Panc1 (cell line): ENCODE data around the gene PTK7. TPM values are rescaled to one million over a fixed set of nuclear protein-coding genes. Genes with fewer than 3 reads are reported as not detected.

ENCODE experiments used
- ATAC-seq: fragments of 200-7000 bp; cut with Tn5 transposase; 2 replicates; pipeline ENCODE4 v1.9.1; 2020; ENCODE audit warnings: mild to moderate bottlenecking, moderate library complexity
- BruUV-seq: library from RNA; stranded (reverse); fragments of 400-500 nt; replicated peaks from 2 replicates; lab custom pipeline; 2021; lab: Mats Ljungman, UMichigan
- CTCF ChIA-PET: fragments of 300-600 bp; sonication (Branson Sonifier 250); formaldehyde crosslinking; loops from one replicate; lab custom pipeline; 2022; ENCODE audit warnings: antibody characterized with exemption; lab: Charles Lee
- POLR2A ChIA-PET: fragments of 300-600 bp; sonication (Branson Sonifier 250); formaldehyde crosslinking; loops from one replicate; lab custom pipeline; 2022; ENCODE audit warnings: antibody characterized with exemption; lab: Charles Lee
- DNase-seq: peaks from one replicate; pipeline ENCODE4 v3.0.0-alpha.2; 2010; ENCODE audit warnings: low read depth, low spot score
- H3K27ac ChIP-seq: 2 replicates; pipeline ENCODE4 v1.5.1; 2011; ENCODE audit warnings: mild to moderate bottlenecking, low read length, inconsistent platforms
- H3K27me3 ChIP-seq: fragments of 200-500 bp; sonication (Bioruptor generic); 2 replicates; pipeline ENCODE4 v1.6.0; 2014; ENCODE audit warnings: low read length, inconsistent platforms; ENCODE audit not compliant: control insufficient read depth, insufficient read depth
- H3K36me3 ChIP-seq: fragments of 200-500 bp; sonication (Bioruptor generic); 2 replicates; pipeline ENCODE4 v1.5.1; 2014; ENCODE audit warnings: inconsistent platforms, mild to moderate bottlenecking, low read length, moderate library complexity; ENCODE audit not compliant: control insufficient read depth, insufficient read depth
- H3K4me1 ChIP-seq: 2 replicates; pipeline ENCODE4 v1.5.1; 2011; ENCODE audit warnings: inconsistent platforms, mild to moderate bottlenecking, low read length, moderate library complexity; ENCODE audit not compliant: control insufficient read depth, insufficient read depth
- H3K4me3 ChIP-seq, 2 experiments: 2 replicates each; pipeline ENCODE4 v1.5.1; 2011 to 2012; ENCODE audit warnings: low read depth in 2 of 2, low read length in 2 of 2, mild to moderate bottlenecking in 2 of 2, inconsistent platforms in 1 of 2, moderate library complexity in 1 of 2
- H3K9me3 ChIP-seq: fragments of 200-500 bp; sonication (Bioruptor generic); 2 replicates; pipeline ENCODE4 v1.5.1; 2014; ENCODE audit warnings: low read depth, mild to moderate bottlenecking, inconsistent platforms, low read length, moderate library complexity; ENCODE audit not compliant: control insufficient read depth, insufficient read depth
- CTCF ChIP-seq: fragments of 450-650 bp; IDR thresholded peaks from 2 replicates; pipeline ENCODE4 v1.5.1; 2017; ENCODE audit warnings: mild to moderate bottlenecking
- POLR2AphosphoS5 ChIP-seq: IDR thresholded peaks from 2 replicates; pipeline ENCODE4 v1.6.1; 2012; ENCODE audit warnings: mild to moderate bottlenecking, low read depth, low read length, moderate library complexity
- REST ChIP-seq, 2 experiments: IDR thresholded peaks; 2 replicates each; pipeline ENCODE4 v1.6.1; 2011 to 2012; ENCODE audit warnings: low read depth in 2 of 2, control low read depth in 1 of 2, low read length in 1 of 2, mild to moderate bottlenecking in 1 of 2, moderate library complexity in 1 of 2; ENCODE audit not compliant: insufficient read depth in 1 of 2
- SIN3A ChIP-seq: IDR thresholded peaks from 2 replicates; pipeline ENCODE4 v1.6.1; 2012; ENCODE audit warnings: low read depth, mild to moderate bottlenecking, low read length, moderate library complexity, borderline replicate concordance; ENCODE audit not compliant: insufficient read depth
- TCF7L2 ChIP-seq: IDR thresholded peaks from 2 replicates; pipeline ENCODE4 v1.6.1; 2011; ENCODE audit warnings: mild to moderate bottlenecking, low read depth, low read length, inconsistent platforms
- in situ Hi-C: cut with HindIII; loops from 2 replicates; pipeline ENCODE4 v1.10.0; 2016; ENCODE audit warnings: low sequenced_read_pairs, low pct_unique_long_range_greater_than_20kb
- intact Hi-C: fragments of 100-400 bp; cut with micrococcal nuclease; formaldehyde crosslinking; loops from one replicate; pipeline ENCODE4 v1.10.0; 2022; ENCODE audit not compliant: unreplicated experiment
- total RNA-seq: library from RNA; stranded (reverse); gene quantifications from one replicate; pipeline ENCODE4 v1.2.1, GENCODE V29; 2021; ENCODE audit not compliant: unreplicated experiment

PTK7 gene
- total RNA-seq, 1 experiment from 2014 or later = 240 TPM

GRCh38 chr6:43149265-43149664 lies 73.2 kb downstream of the PTK7 start:
- H3K27ac ChIP-seq = no peak overlapping the region
- CTCF ChIA-PET = no interaction called here

GRCh38 chr6:43150051-43150751 lies 74.1 kb downstream of the PTK7 start:
- intact Hi-C loops (no loop called here), in situ Hi-C loops (no loop called here)
- Histone ChIP-seq H3K27me3 (no peaks in the 10 kb centered on the region), H3K36me3 (no peaks in the 10 kb centered on the region), H3K27ac (no peak overlapping the region), H3K9me3 (no peaks in the 10 kb centered on the region), H3K4me3 (no peak overlapping the region), H3K4me1 (peaks cover 2% of the 10 kb centered on the region)
- POLR2A ChIA-PET = interaction anchor here (0.6 to 0.7 kb wide), 2 partner anchors 218 to 346 kb away, joined by 8 to 10 read pairs; no protein-coding TSS in a partner anchor
- no peak for DNase-seq
- no peak; the same call in 1 of the 2 replicates for ATAC-seq
- TF ChIP-seq SIN3A (no peak), CTCF (no peak), POLR2AphosphoS5 (no peak), REST (IDR thresholded peaks at IDR 0.05; ENCODE audit: insufficient read depth in 1 of 2, low read depth in 2 of 2, low read length in 1 of 2) (no peak), TCF7L2 (no peak)
- CTCF ChIA-PET = no interaction called here
- TSS peak; percentile 43 for BruUV-seq

More at GRCh38 chr6:43149265-43149664, 73.2 kb downstream of the PTK7 start:
- Histone ChIP-seq H3K4me1 (peaks cover 2% of the 10 kb centered on the region), H3K36me3 (no peaks in the 10 kb centered on the region), H3K9me3 (no peaks in the 10 kb centered on the region), H3K27me3 (no peaks in the 10 kb centered on the region), H3K4me3 (no peak overlapping the region)
- POLR2A ChIA-PET = interaction anchor here (0.7 kb wide), 1 partner anchor 9 kb away, joined by 3 read pairs; no protein-coding TSS in a partner anchor
- no TSS peak for BruUV-seq
- no peak for ATAC-seq
- intact Hi-C loops (loop anchor here (10.0 kb wide), 2 partner anchors 244 to 404 kb away; partner anchors contain the start of gene TBCC), in situ Hi-C loops (no loop called here)
- no peak for DNase-seq
- TF ChIP-seq SIN3A (no peak), REST (IDR thresholded peaks at IDR 0.05; ENCODE audit: insufficient read depth in 1 of 2, low read depth in 2 of 2, low read length in 1 of 2) (no peak), CTCF (no peak), POLR2AphosphoS5 (no peak), TCF7L2 (no peak)
